Thyroid gland (tissue), 4 donors: Measurements from ENCODE around the gene ELP4.

Source experiments
- CTCF ChIP-seq, 6 experiments: fragments of 200-600 bp in 3 of 6; fragments of 450-650 bp in 3 of 6; sonication (generic) in 3 of 6; IDR thresholded peaks; one replicate each; pipeline ENCODE4 v1.5.1; 2016 to 2019; ENCODE audit warnings: antibody characterized with exemption in 6 of 6, mild to moderate bottlenecking in 2 of 6, inconsistent platforms in 1 of 6, moderate library complexity in 1 of 6
- POLR2A ChIP-seq, 2 donors: fragments of 450-650 bp; IDR thresholded peaks; one replicate each; pipeline ENCODE4 v1.6.1; 2017; ENCODE audit warnings: antibody characterized with exemption in 2 of 2, mild to moderate bottlenecking in 2 of 2, moderate library complexity in 1 of 2

DNA sequence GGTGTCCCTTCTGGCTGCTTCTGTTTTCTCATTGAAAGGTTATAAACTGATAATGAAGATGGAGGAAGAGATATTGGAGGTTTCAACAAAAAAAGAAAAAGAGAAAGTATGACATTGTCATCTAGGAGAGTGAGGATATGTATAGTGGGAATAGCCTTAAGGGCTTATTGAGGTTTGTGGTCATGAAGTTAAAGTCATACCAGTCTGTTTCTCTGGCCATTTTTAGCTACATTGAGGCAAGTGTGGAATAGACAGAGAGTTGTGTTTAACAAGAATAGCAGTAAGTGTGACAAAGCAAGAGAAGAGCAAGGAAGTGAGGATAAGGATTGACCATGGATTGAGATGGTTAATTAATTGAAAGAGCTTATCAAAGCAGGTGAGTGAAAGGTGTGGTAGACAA lies 110.4 kb downstream of the ELP4 start:
- TF ChIP-seq CTCF (IDR thresholded peaks at IDR 0.05) (no peak), POLR2A (IDR thresholded peaks at IDR 0.05) (no peak)
